PC-9 (cell line): Measurements from ENCODE around the gene CACNA2D4.

Experiments used
- EZH2 ChIP-seq: fragments of 200-600 bp; sonication (generic); IDR thresholded peaks from 2 replicates; pipeline ENCODE4 v1.8.0; 2017; ENCODE audit warnings: antibody characterized with exemption, low read depth
- TF ChIP-seq, protein P1 (sequence below): fragments of 200-600 bp; sonication (generic); conservative IDR thresholded peaks from 2 replicates; pipeline ENCODE4 v1.6.1; 2017; ENCODE audit warnings: mixed run types, antibody characterized with exemption, mild to moderate bottlenecking, moderate library complexity

GRCh38 chr12:1908758-1909157, 9.7 kb downstream of the CACNA2D4 start:
- TF ChIP-seq, protein P1, sequence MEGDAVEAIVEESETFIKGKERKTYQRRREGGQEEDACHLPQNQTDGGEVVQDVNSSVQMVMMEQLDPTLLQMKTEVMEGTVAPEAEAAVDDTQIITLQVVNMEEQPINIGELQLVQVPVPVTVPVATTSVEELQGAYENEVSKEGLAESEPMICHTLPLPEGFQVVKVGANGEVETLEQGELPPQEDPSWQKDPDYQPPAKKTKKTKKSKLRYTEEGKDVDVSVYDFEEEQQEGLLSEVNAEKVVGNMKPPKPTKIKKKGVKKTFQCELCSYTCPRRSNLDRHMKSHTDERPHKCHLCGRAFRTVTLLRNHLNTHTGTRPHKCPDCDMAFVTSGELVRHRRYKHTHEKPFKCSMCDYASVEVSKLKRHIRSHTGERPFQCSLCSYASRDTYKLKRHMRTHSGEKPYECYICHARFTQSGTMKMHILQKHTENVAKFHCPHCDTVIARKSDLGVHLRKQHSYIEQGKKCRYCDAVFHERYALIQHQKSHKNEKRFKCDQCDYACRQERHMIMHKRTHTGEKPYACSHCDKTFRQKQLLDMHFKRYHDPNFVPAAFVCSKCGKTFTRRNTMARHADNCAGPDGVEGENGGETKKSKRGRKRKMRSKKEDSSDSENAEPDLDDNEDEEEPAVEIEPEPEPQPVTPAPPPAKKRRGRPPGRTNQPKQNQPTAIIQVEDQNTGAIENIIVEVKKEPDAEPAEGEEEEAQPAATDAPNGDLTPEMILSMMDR = no peak
- TF ChIP-seq EZH2 = no peak
